SK-N-SH treated with all-trans-retinoic acid at 6 μM for 48 hours (cell line): ENCODE measurements around the gene NOS2.

Experiments
- CSDC2 ChIP-seq: fragments of 250-450 bp; sonication (Bioruptor Pico); IDR thresholded peaks from 2 replicates; pipeline ENCODE4 v1.5.0; 2020; ENCODE audit warnings: mild to moderate bottlenecking, moderate library complexity
- PATZ1 ChIP-seq: fragments of 250-450 bp; sonication (Bioruptor Pico); IDR thresholded peaks from 2 replicates; pipeline ENCODE4 v1.8.0; 2020; ENCODE audit warnings: mild to moderate bottlenecking, moderate library complexity, borderline replicate concordance
- PPARA ChIP-seq: fragments of 250-450 bp; sonication (Bioruptor Pico); IDR thresholded peaks from 2 replicates; pipeline ENCODE4 v1.5.0; 2020; ENCODE audit warnings: mild to moderate bottlenecking, borderline replicate concordance
- TOX ChIP-seq: fragments of 250-450 bp; sonication (Bioruptor Pico); IDR thresholded peaks from 2 replicates; pipeline ENCODE4 v1.8.0; 2021; ENCODE audit warnings: mild to moderate bottlenecking, moderate library complexity, borderline replicate concordance
- TSHZ2 ChIP-seq: fragments of 250-450 bp; sonication (Bioruptor Pico); IDR thresholded peaks from 2 replicates; pipeline ENCODE4 v1.5.0; 2020; ENCODE audit warnings: mild to moderate bottlenecking, moderate library complexity
- TF ChIP-seq, protein P1 (sequence below): fragments of 250-450 bp; sonication (Bioruptor Pico); IDR thresholded peaks from 2 replicates; pipeline ENCODE4 v1.5.1; 2021; ENCODE audit warnings: mild to moderate bottlenecking, moderate library complexity

- TF ChIP-seq CSDC2 (CRISPR knock-in tag), result no peak
- no peak for TF ChIP-seq PATZ1
- TF ChIP-seq TSHZ2, result no peak
- TF ChIP-seq PPARA (CRISPR knock-in tag), result no peak
- TF ChIP-seq, protein P1, sequence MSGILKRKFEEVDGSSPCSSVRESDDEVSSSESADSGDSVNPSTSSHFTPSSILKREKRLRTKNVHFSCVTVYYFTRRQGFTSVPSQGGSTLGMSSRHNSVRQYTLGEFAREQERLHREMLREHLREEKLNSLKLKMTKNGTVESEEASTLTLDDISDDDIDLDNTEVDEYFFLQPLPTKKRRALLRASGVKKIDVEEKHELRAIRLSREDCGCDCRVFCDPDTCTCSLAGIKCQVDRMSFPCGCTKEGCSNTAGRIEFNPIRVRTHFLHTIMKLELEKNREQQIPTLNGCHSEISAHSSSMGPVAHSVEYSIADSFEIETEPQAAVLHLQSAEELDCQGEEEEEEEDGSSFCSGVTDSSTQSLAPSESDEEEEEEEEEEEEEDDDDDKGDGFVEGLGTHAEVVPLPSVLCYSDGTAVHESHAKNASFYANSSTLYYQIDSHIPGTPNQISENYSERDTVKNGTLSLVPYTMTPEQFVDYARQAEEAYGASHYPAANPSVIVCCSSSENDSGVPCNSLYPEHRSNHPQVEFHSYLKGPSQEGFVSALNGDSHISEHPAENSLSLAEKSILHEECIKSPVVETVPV, result no peak
- no peak for TF ChIP-seq TOX (CRISPR knock-in tag)
Measured at GRCh38 chr17:27776882-27777624, 23.3 kb downstream of the NOS2 start.
